ENCODE results near the gene MCC. TPM values are rescaled to one million over a fixed set of nuclear protein-coding genes. Genes with fewer than 3 reads are reported as not detected.

The MCC gene
- total and polyA plus RNA-seq, 2 donors (not counting 1 experiment from before 2014, with no cell fraction given) = 3.2 to 41.3 TPM

DNA sequence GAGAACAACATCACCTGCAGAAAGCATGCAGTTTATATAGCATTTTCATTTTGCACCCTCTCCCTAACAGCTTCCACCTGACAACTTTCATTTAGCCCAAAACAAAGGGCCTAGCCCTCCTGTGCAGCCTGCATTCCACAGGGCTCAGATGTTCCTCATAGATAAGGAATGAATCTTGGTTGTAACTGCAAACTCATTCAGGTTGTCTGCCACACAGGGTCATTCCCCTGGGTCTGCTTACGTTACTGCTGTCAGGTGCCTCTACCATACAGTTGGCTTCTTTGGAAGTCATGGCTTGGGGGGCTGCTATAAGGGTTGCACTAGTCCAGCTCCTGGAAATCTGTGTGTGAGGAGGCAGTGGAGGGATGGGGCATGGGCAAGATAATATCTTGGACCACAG is 514.3 kb downstream of the MCC start:
- Histone ChIP-seq H3K27ac (ENCODE audit: insufficient read depth, low read length) (no peak overlapping the region), H2AFZ (ENCODE audit: low read length) (no peak overlapping the region), H3K4me3 (replicated peaks in 1 of 4; ENCODE audit: control extremely low read depth in 1 of 4, insufficient read depth in 1 of 4, low read depth in 3 of 4, low read length in 4 of 4) (no peak overlapping the region), H3K36me3 (ENCODE audit: control insufficient read depth, insufficient read depth, low read length) (no peaks in the 10 kb centered on the region), H4K20me1 (ENCODE audit: control insufficient read depth, extremely low read depth, insufficient read depth, low read length) (no peaks in the 10 kb centered on the region), H3K4me2 (ENCODE audit: extremely low read depth, insufficient read depth, low read length) (no peak overlapping the region), H3K27me3 (ENCODE audit: control insufficient read depth, insufficient read depth, low read length) (no peaks in the 10 kb centered on the region), H3K4me1 (ENCODE audit: control insufficient read depth, extremely low read depth, insufficient read depth, low read length) (peaks cover 2% of the 10 kb centered on the region), H3K9me3 (ENCODE audit: control insufficient read depth, insufficient read depth, low read depth, low read length) (no peaks in the 10 kb centered on the region), H3K79me2 (ENCODE audit: control insufficient read depth, insufficient read depth, low read length) (peaks cover 20% of the 10 kb centered on the region), H3K9ac (ENCODE audit: insufficient read depth, low read length) (no peak overlapping the region)
- TF ChIP-seq EZH2 (IDR thresholded peaks at IDR 0.05; ENCODE audit: low read length, missing control alignments) = no peak
- TF ChIP-seq, protein P1, sequence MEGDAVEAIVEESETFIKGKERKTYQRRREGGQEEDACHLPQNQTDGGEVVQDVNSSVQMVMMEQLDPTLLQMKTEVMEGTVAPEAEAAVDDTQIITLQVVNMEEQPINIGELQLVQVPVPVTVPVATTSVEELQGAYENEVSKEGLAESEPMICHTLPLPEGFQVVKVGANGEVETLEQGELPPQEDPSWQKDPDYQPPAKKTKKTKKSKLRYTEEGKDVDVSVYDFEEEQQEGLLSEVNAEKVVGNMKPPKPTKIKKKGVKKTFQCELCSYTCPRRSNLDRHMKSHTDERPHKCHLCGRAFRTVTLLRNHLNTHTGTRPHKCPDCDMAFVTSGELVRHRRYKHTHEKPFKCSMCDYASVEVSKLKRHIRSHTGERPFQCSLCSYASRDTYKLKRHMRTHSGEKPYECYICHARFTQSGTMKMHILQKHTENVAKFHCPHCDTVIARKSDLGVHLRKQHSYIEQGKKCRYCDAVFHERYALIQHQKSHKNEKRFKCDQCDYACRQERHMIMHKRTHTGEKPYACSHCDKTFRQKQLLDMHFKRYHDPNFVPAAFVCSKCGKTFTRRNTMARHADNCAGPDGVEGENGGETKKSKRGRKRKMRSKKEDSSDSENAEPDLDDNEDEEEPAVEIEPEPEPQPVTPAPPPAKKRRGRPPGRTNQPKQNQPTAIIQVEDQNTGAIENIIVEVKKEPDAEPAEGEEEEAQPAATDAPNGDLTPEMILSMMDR (conservative IDR thresholded peaks at IDR 0.05 in 1 of 2, IDR thresholded peaks at IDR 0.05 in 1 of 2; ENCODE audit: low read depth in 1 of 2, low read length in 2 of 2) = no peak
- DNase-seq (ENCODE audit: low read depth in 2 of 2) = no peak

DNA sequence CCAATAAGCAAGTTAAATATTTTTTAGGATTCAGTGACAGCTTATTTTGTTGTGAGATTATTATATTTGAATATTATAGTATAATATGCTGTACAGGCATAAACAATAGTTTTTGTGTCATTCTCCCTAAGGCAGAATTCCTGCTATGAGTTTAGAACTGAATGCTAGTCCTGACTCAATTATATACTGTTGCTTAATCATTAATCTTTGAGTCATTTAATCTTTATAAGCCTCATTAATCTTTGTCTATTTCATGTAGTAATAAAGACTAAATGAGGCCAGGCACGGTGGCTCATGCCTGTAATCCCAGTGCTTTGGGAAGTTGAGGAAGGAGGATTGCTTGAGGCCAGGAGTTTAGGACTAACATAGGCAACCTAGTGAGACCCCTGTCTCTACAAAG is 515.2 kb downstream of the MCC start:
- H3K36me3 ChIP-seq (ENCODE audit: control insufficient read depth, insufficient read depth, low read length) = no peaks in the 10 kb centered on the region
- DNase-seq (ENCODE audit: low read depth in 2 of 2) = no peak
- no peak overlapping the region for H3K4me2 ChIP-seq (ENCODE audit: extremely low read depth, insufficient read depth, low read length)
- peaks cover 2% of the 10 kb centered on the region for H3K4me1 ChIP-seq (ENCODE audit: control insufficient read depth, extremely low read depth, insufficient read depth, low read length)
- no peaks in the 10 kb centered on the region for H3K27me3 ChIP-seq (ENCODE audit: control insufficient read depth, insufficient read depth, low read length)
- no peak overlapping the region for H3K4me3 ChIP-seq (replicated peaks in 1 of 4; ENCODE audit: control extremely low read depth in 1 of 4, insufficient read depth in 1 of 4, low read depth in 3 of 4, low read length in 4 of 4)
- H3K27ac ChIP-seq (ENCODE audit: insufficient read depth, low read length) = no peak overlapping the region
- H2AFZ ChIP-seq (ENCODE audit: low read length) = no peak overlapping the region
- H3K79me2 ChIP-seq (ENCODE audit: control insufficient read depth, insufficient read depth, low read length) = peaks cover 11% of the 10 kb centered on the region
- H4K20me1 ChIP-seq (ENCODE audit: control insufficient read depth, extremely low read depth, insufficient read depth, low read length) = no peaks in the 10 kb centered on the region
- no peak overlapping the region for H3K9ac ChIP-seq (ENCODE audit: insufficient read depth, low read length)
- H3K9me3 ChIP-seq (ENCODE audit: control insufficient read depth, insufficient read depth, low read depth, low read length) = no peaks in the 10 kb centered on the region
- TF ChIP-seq, protein P1 (conservative IDR thresholded peaks at IDR 0.05 in 1 of 2, IDR thresholded peaks at IDR 0.05 in 1 of 2; ENCODE audit: low read depth in 1 of 2, low read length in 2 of 2) = no peak
- no peak for TF ChIP-seq EZH2 (IDR thresholded peaks at IDR 0.05; ENCODE audit: low read length, missing control alignments)

Other genes starting within 250 kb of the MCC start
- under 0.01 and 0.50 TPM in 2 replicates for gene TSSK1B, start 53.5 kb downstream of the MCC start, total RNA-seq
- gene TSSK1B, start 53.5 kb downstream of the MCC start, polyA plus RNA-seq = not detected in 2 replicates
- 22.6 and 32.7 TPM in 2 replicates for gene YTHDC2, start 25.2 kb upstream of the MCC start, total RNA-seq
- 7.3 and 8.3 TPM in 2 replicates for gene YTHDC2, start 25.2 kb upstream of the MCC start, polyA plus RNA-seq